ENCODE results near the gene PCDHB5. TPM values are rescaled to one million over a fixed set of nuclear protein-coding genes. Genes with fewer than 3 reads are reported as not detected.
"Not testable (repeated sequence)": the region's sequence is repeated elsewhere in the genome, so short reads cannot be mapped to it uniquely, and the experiment has no call there.

PCDHB5 gene
- total RNA-seq = 1.2 and 1.7 TPM in 2 replicates

GRCh38 chr5:141135030-141135717 is at the start of gene PCDHB5:
Gene PCDHB5, plus strand, starts transcription at chr5:141135206. Its CDS starts 229 bp downstream, at chr5:141135435.
- peak; percentile 48 for DNase-seq

- peak; percentile 50 for DNase-seq
Measured at GRCh38 chr5:141094481-141095262, 40.3 kb upstream of the PCDHB5 start, which contains the start of gene PCDHB2. Gene PCDHB2, plus strand, starts transcription at chr5:141094615. Its CDS starts 176 bp downstream, at chr5:141094791.

GRCh38 chr5:141095263-141095641 is 39.8 kb upstream of the PCDHB5 start:
- no peak for DNase-seq

- not testable (repeated sequence) for DNase-seq
Measured at GRCh38 chr5:141096181-141096580, 38.8 kb upstream of the PCDHB5 start.

GRCh38 chr5:141096586-141096985 is 38.4 kb upstream of the PCDHB5 start:
- DNase-seq = not testable (repeated sequence)

GRCh38 chr5:141100243-141100805 is 34.7 kb upstream of the PCDHB5 start, which contains the start of gene PCDHB3:
Gene PCDHB3, plus strand, starts transcription at chr5:141100473. Its CDS starts 177 bp downstream, at chr5:141100650.
- peak; percentile 57 for DNase-seq

GRCh38 chr5:141101059-141101458 is 33.9 kb upstream of the PCDHB5 start:
- no peak for DNase-seq

- not testable (repeated sequence) for DNase-seq
Measured at GRCh38 chr5:141102070-141102469, 32.9 kb upstream of the PCDHB5 start.

GRCh38 chr5:141102471-141102870 is 32.5 kb upstream of the PCDHB5 start:
- DNase-seq = not testable (repeated sequence)

- DNase-seq = no peak
Measured at GRCh38 chr5:141105350-141105749, 29.7 kb upstream of the PCDHB5 start.

GRCh38 chr5:141119250-141119649 is 15.8 kb upstream of the PCDHB5 start:
- no peak for DNase-seq

GRCh38 chr5:141121563-141121962 is 13.4 kb upstream of the PCDHB5 start, which contains the start of gene PCDHB4:
Gene PCDHB4, plus strand, starts transcription at chr5:141121818. Its CDS starts 181 bp downstream, at chr5:141121999.
- peak; percentile 15 for DNase-seq

- no peak for DNase-seq
Measured at GRCh38 chr5:141121985-141122384, 13.0 kb upstream of the PCDHB5 start.

GRCh38 chr5:141123396-141124135 is 11.4 kb upstream of the PCDHB5 start:
- not testable (repeated sequence) for DNase-seq

GRCh38 chr5:141127305-141127704 is 7.7 kb upstream of the PCDHB5 start:
- DNase-seq = no peak

- no peak for DNase-seq
Measured at GRCh38 chr5:141135718-141136266, 786 bp downstream of the PCDHB5 start.

GRCh38 chr5:141137346-141137745 is 2.3 kb downstream of the PCDHB5 start:
- DNase-seq = not testable (repeated sequence)

- DNase-seq = peak; percentile 46
Measured at GRCh38 chr5:141149812-141150211, 14.8 kb downstream of the PCDHB5 start, which contains the start of gene PCDHB6. Gene PCDHB6, plus strand, starts transcription at chr5:141150057. Its CDS starts 201 bp downstream, at chr5:141150258.

GRCh38 chr5:141150224-141150992 is 15.4 kb downstream of the PCDHB5 start:
- no peak for DNase-seq

- no peak for DNase-seq
Measured at GRCh38 chr5:141150993-141151325, 16.0 kb downstream of the PCDHB5 start.

GRCh38 chr5:141151632-141152031 is 16.6 kb downstream of the PCDHB5 start:
- DNase-seq = not testable (repeated sequence)
